Daoy (cell line): ENCODE measurements around the gene ZNF638. TPM values are rescaled to one million over a fixed set of nuclear protein-coding genes. Genes with fewer than 3 reads are reported as not detected.
"Not testable (repeated sequence)": the region's sequence is repeated elsewhere in the genome, so short reads cannot be mapped to it uniquely, and the experiment has no call there.

ENCODE experiments used
- DNase-seq: peaks from one replicate; pipeline ENCODE4 v3.0.0-alpha.2; 2015; ENCODE audit warnings: low read depth
- total RNA-seq: library from RNA; depleted of rRNA; stranded (reverse); fragments of >200 nt; shearing (Covaris generic); gene quantifications from 2 replicates; pipeline ENCODE4 v1.2.3, GENCODE V29; 2014

ZNF638 gene
- total RNA-seq, 1 experiment from 2014 or later, result 69.8 TPM

GRCh38 chr2:71409611-71410010, 78.0 kb downstream of the ZNF638 start:
- DNase-seq, result no peak

GRCh38 chr2:71410696-71411095, 79.1 kb downstream of the ZNF638 start:
- no peak for DNase-seq

DNA sequence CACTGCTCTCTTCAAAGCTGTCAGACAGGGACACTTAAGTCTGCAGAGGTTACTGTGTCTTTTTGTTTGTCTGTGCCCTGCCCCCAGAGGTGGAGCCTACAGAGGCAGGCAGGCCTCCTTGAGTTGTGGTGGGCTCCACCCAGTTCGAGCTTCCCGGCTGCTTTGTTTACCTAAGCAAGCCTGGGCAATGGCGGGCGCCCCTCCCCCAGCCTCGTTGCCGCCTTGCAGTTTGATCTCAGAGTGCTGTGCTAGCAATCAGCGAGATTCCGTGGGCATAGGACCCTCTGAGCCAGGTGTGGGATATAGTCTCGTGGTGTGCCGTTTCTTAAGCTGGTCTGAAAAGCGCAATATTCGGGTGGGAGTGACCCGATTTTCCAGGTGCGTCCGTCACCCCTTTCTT, 85.3 kb downstream of the ZNF638 start:
- DNase-seq, result not testable (repeated sequence)

- no peak for DNase-seq
These were observed 86.0 kb downstream of the ZNF638 start for GRCh38 chr2:71417300-71418202.

GRCh38 chr2:71419145-71419544, 87.6 kb downstream of the ZNF638 start:
- no peak for DNase-seq

- no peak for DNase-seq
These were observed 88.4 kb downstream of the ZNF638 start for GRCh38 chr2:71419976-71420375.

- no peak for DNase-seq
These were observed 91.2 kb downstream of the ZNF638 start for GRCh38 chr2:71422786-71423185.

DNA sequence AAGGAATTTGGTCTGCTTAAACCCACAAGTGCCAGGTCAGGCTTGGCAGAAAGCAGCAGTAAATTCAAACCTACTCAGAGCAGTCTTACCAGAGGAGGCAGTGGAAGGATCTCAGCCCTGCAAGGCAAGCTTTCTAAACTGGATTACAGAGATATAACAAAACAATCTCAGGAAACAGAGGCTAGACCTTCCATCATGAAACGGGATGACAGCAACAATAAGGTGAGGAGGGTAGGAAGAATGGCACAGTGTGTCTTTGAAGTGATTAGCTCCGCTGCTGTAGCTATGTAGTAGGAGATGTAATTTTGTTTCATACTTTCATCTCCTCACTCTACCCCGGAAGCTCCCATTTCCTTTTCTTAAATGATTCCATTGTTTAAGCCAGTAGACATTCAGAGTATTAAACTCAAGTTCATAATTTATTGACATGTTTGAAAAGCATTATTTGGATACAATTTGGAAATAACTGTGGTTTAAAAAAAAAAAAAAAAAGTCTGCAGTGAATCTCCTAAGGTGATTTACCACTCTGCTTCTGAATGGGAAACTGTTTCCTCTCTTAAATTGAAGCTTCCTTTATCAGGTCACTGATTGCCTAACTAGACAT, 92.3 kb downstream of the ZNF638 start:
- no peak for DNase-seq

- no peak for DNase-seq
These were observed 95.1 kb downstream of the ZNF638 start for GRCh38 chr2:71426721-71427120.

DNA sequence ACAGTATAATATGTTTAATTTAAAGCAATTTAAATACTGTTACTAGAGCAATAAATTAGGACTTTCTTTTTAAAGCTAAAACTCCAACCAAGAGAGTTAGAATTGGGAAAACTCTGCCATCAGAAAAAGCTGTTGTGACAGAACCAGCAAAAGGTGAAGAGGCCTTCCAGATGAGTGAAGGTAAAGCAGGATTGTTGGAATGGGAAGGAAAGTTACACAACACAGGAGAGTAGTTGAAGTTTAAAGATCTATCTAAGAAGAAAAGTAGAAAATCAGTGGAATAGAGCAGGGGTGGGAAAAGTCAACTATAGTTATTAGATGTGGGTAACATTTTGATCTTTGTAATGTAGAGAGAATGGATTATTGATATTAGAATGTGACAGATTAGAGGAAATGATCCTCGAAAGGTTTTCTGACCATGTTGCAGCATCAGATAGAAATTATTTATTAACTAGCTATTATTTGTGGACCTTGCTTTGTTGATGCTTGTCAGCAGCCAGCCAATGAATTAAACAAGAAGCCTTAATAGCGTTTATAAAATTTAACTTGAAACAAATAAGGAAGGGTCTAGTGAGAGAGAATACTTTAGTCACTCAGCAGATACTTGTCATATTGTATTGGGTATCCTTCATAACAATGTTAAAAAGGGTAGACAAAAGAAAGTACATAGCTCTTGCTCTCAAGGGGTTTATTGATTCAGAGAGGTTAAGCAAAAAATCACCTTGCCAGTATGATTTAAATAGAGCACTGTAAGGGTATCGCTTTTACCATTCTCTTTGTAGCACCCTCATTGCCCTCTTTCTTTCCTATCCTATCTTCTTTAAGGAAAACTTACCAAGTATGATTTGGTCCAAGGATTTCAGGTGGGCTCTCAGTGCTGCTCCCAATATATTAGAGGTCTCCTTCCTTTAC, 97.1 kb downstream of the ZNF638 start:
- no peak for DNase-seq

- not testable (repeated sequence) for DNase-seq
These were observed 113.6 kb downstream of the ZNF638 start for GRCh38 chr2:71445142-71445541.

DNA sequence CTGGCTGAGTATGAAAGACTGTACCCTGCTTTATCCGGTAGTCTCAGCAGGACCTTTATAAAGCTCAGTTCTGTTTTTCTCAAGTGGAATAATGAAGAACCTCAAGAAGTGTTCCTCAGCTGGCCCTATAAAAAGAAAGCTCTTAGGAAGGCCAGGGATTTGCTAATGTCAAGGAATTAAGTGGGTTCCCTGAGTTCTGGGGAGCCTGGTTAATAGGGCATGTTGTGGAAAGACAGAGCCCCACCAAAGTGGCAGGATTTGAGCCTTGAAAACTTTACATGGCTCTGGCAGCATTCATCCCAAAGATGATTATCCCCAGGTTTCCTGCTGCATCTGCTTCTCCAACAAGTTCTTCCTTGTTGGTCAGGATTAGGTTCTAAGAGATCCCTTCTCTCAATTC, 114.9 kb downstream of the ZNF638 start:
- DNase-seq, result no peak

GRCh38 chr2:71449343-71449742, 117.8 kb downstream of the ZNF638 start:
- no peak for DNase-seq

DNA sequence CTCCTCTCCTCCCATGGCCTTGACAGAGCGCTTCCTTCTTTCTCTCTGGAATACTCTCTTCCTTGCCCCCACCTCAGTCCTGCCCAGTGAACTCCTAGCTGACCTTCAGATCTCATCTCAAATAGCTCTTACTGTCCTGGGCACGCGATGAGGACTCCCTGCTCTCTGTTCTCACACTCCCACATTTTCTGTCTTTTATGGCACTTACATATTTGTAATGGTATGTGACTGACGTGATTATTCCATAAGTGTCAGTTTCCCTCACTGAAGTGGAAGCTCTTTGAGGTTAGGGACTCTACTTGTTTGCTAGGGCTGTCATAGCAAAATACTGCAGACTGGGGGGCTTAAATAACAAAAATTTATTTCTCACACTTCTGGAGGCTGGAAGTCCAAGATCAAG, 120.1 kb downstream of the ZNF638 start:
- DNase-seq, result no peak

DNA sequence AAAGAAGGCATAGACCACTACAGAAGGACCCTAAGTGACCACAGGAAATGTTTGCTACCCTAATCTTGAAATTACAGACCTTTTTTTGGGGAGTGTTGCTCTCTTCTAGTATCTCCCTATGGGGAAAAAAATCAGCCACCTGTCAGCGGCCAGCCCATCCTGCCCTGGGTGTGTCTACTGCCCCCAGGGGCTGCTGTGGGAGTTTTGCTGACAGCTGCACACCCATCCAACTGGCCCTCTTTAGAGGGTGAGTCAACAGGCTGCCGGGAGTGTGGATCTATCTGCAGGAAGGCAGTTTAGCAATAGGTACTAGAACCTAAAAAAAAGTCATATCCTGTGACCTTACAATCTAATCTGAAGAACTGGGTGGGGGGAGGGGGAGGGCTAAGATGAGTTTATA, 121.0 kb downstream of the ZNF638 start:
- peak; percentile 81 for DNase-seq

DNA sequence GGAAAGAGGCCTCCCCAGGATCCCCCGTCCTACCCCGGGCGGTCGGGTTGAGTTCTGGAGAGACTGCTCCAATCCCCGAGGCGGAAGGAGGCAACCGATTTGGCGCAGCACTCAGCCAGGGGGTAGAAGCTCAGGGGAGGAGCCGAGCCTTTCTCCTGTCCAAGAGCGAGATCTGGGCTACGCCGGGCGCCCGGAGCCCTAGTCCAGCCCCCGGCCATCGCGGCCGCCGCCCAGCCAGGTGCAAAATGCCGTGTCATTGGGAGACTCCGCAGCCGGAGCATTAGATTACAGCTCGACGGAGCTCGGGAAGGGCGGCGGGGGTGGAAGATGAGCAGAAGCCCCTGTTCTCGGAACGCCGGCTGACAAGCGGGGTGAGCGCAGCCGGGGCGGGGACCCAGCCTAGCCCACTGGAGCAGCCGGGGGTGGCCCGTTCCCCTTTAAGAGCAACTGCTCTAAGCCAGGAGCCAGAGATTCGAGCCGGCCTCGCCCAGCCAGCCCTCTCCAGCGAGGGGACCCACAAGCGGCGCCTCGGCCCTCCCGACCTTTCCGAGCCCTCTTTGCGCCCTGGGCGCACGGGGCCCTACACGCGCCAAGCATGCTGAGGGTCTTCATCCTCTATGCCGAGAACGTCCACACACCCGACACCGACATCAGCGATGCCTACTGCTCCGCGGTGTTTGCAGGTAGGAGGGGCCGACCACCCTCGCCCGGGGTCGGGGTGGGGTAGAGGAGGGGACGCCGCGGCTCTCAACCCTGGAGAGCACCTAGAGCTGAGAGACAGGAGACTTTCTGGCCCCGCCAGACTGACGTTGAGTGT, 122.0 kb downstream of the ZNF638 start, which contains the start of gene DYSF:
DYSF (plus strand) TSS at position 158 of the 817 bp plus-strand sequence.
- DNase-seq, result no peak

- no peak for DNase-seq
These were observed 122.8 kb downstream of the ZNF638 start for GRCh38 chr2:71454221-71455010.

- no peak for DNase-seq
These were observed 123.6 kb downstream of the ZNF638 start for GRCh38 chr2:71455011-71455740.

DNA sequence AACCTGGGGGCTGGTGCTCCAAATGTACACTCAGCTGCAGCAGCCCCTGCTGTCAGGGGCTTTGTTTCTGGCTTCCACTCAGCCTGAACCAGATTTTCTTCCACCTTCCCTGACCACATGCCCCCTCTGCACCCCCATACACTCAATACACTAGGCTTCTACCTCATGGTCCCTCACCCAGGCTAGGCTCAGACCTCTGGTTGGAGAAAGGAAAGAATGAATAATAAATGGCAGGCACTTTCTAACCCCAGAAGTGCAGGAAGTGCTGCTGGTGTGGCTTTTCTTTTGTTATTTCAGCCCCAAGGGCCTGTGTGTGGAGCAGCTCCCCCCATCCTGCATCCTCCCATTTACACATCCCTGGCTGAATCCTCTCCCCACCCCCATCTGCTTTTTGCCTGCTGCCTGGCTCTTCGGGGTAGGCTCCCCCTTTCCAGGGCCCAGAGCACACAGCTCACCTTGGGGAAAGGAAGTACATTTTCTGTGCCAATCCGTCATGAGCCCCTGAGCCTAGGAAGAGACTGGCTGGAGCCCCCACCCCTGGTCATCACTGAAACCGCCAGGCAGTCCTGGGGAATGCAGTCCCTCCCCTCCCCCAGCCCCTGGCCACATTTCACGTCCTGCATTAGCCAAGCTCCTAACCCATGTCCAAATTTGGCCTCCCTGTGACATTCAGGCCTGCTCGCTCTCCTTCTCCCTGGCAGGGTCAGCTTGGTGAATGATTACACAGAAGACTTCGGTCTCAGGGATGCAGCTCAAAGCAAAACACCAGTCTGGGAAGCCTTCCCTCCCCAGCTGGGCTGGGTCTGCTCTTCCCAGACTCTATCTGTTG, 124.4 kb downstream of the ZNF638 start:
- peak; percentile 80 for DNase-seq
